HEK293 (cell line): Measurements from ENCODE around the gene TRPC4.

Experiments
- CTCF ChIA-PET: fragments of 350-600 bp; formaldehyde crosslinking; extraction: SDS; loops from one replicate; lab custom pipeline; 2021; ENCODE audit warnings: antibody characterized with exemption; lab: Yijun Ruan, JAX
- POLR2A ChIA-PET: fragments of 300-600 bp; formaldehyde crosslinking; extraction: SDS; loops from one replicate; lab custom pipeline; 2020; ENCODE audit warnings: antibody characterized with exemption, inconsistent platforms; lab: Yijun Ruan, JAX
- H3K27ac ChIP-seq: fragments of 200-500 bp; sonication (Bioruptor generic); 2 replicates; pipeline ENCODE4 v1.5.1; 2014; ENCODE audit warnings: low read depth, low read length, control low read depth, inconsistent platforms; ENCODE audit errors: extremely low read depth
- H3K36me3 ChIP-seq, 2 experiments: fragments of 200-500 bp in 1 of 2; sonication (Bioruptor generic) in 1 of 2; 1 replicate in 1 of 2; 2 replicates in 1 of 2; pipeline ENCODE4 v1.5.1; 2014 to 2017; ENCODE audit warnings: inconsistent platforms in 2 of 2, low read length in 2 of 2; ENCODE audit not compliant: control insufficient read depth in 2 of 2, insufficient read depth in 1 of 2
- H3K4me1 ChIP-seq: fragments of 200-500 bp; sonication (Bioruptor generic); 2 replicates; pipeline ENCODE4 v1.5.1; 2014; ENCODE audit warnings: mild to moderate bottlenecking, low read length, inconsistent platforms; ENCODE audit not compliant: control insufficient read depth, insufficient read depth
- H3K4me3 ChIP-seq: 2 replicates; pipeline ENCODE4 v1.5.1; 2011; ENCODE audit warnings: low read depth, mild to moderate bottlenecking, control low read depth, low read length, moderate library complexity
- H3K9me3 ChIP-seq: fragments of 200-500 bp; sonication (Bioruptor generic); 2 replicates; pipeline ENCODE4 v1.5.1; 2014; ENCODE audit warnings: low read depth, low read length, inconsistent platforms; ENCODE audit not compliant: control insufficient read depth, insufficient read depth
- GLI4 ChIP-seq: fragments of 450-650 bp; formaldehyde crosslinking; IDR thresholded peaks from 2 replicates; pipeline ENCODE4 v1.5.1; 2016; ENCODE audit warnings: missing biosample characterization, missing genetic modification characterization
- HOXA7 ChIP-seq: sonication (generic); formaldehyde crosslinking; IDR thresholded peaks from 2 replicates; pipeline ENCODE4 v1.8.1; 2022; ENCODE audit warnings: missing genetic modification reagents, borderline replicate concordance
- REPIN1 ChIP-seq: fragments of 450-650 bp; formaldehyde crosslinking; IDR thresholded peaks from 2 replicates; pipeline ENCODE4 v1.5.1; 2017; ENCODE audit warnings: missing biosample characterization, missing genetic modification characterization, low read depth
- SETDB1 ChIP-seq: IDR thresholded peaks from one replicate; pipeline ENCODE4 v1.6.1; 2017; ENCODE audit warnings: mild to moderate bottlenecking, low read length, moderate library complexity, mixed read lengths; ENCODE audit not compliant: insufficient read length
- TRIM28 ChIP-seq: IDR thresholded peaks from 2 replicates; pipeline ENCODE4 v1.6.1; 2011; ENCODE audit warnings: low read length, control low read depth, borderline replicate concordance
- TSHZ1 ChIP-seq: fragments of 450-650 bp; formaldehyde crosslinking; IDR thresholded peaks from 2 replicates; pipeline ENCODE4 v1.5.1; 2016; ENCODE audit warnings: missing biosample characterization, missing genetic modification characterization, borderline replicate concordance
- YY2 ChIP-seq: fragments of 450-650 bp; formaldehyde crosslinking; IDR thresholded peaks from 2 replicates; pipeline ENCODE4 v1.5.1; 2016; ENCODE audit warnings: missing biosample characterization, missing genetic modification characterization
- ZBTB1 ChIP-seq: fragments of 450-650 bp; formaldehyde crosslinking; IDR thresholded peaks from 2 replicates; pipeline ENCODE4 v1.5.1; 2016; ENCODE audit warnings: missing biosample characterization, missing genetic modification characterization
- ZBTB20 ChIP-seq: fragments of 450-650 bp; formaldehyde crosslinking; IDR thresholded peaks from 2 replicates; pipeline ENCODE4 v1.5.1; 2016; ENCODE audit warnings: missing biosample characterization, missing genetic modification characterization
- ZBTB44 ChIP-seq: fragments of 450-650 bp; IDR thresholded peaks from 2 replicates; pipeline ENCODE4 v1.5.1; 2018; ENCODE audit warnings: missing biosample characterization, mild to moderate bottlenecking, missing genetic modification characterization
- ZBTB8A ChIP-seq: fragments of 450-650 bp; formaldehyde crosslinking; IDR thresholded peaks from 2 replicates; pipeline ENCODE4 v1.5.1; 2016; ENCODE audit warnings: missing biosample characterization, missing genetic modification characterization
- ZFP3 ChIP-seq: fragments of 450-650 bp; formaldehyde crosslinking; IDR thresholded peaks from 2 replicates; pipeline ENCODE4 v1.5.1; 2016; ENCODE audit warnings: low read depth, missing biosample characterization, missing genetic modification characterization
- ZNF157 ChIP-seq: fragments of 450-650 bp; formaldehyde crosslinking; IDR thresholded peaks from 2 replicates; pipeline ENCODE4 v1.5.1; 2016; ENCODE audit warnings: missing biosample characterization, missing genetic modification characterization
- ZNF174 ChIP-seq: fragments of 450-650 bp; formaldehyde crosslinking; IDR thresholded peaks from 2 replicates; pipeline ENCODE4 v1.5.0; 2017; ENCODE audit warnings: missing biosample characterization, mild to moderate bottlenecking, missing genetic modification characterization
- ZNF221 ChIP-seq: fragments of 450-650 bp; formaldehyde crosslinking; IDR thresholded peaks from 2 replicates; pipeline ENCODE4 v1.5.1; 2017; ENCODE audit warnings: missing biosample characterization, missing genetic modification characterization, borderline replicate concordance
- ZNF239 ChIP-seq: fragments of 450-650 bp; formaldehyde crosslinking; IDR thresholded peaks from 2 replicates; pipeline ENCODE4 v1.5.1; 2016; ENCODE audit warnings: missing biosample characterization, missing genetic modification characterization
- ZNF248 ChIP-seq: fragments of 450-650 bp; formaldehyde crosslinking; IDR thresholded peaks from 2 replicates; pipeline ENCODE4 v1.5.1; 2017; ENCODE audit warnings: missing biosample characterization, missing genetic modification characterization
- ZNF341 ChIP-seq: fragments of 450-650 bp; formaldehyde crosslinking; IDR thresholded peaks from 2 replicates; pipeline ENCODE4; 2016; ENCODE audit warnings: low read depth, missing biosample characterization, missing genetic modification characterization
- ZNF354C ChIP-seq: fragments of 450-650 bp; formaldehyde crosslinking; IDR thresholded peaks from 2 replicates; pipeline ENCODE4 v1.5.1; 2016; ENCODE audit warnings: missing biosample characterization, missing genetic modification characterization, low read depth, borderline replicate concordance
- ZNF37A ChIP-seq: fragments of 450-650 bp; IDR thresholded peaks from 2 replicates; pipeline ENCODE4 v1.5.1; 2018; ENCODE audit warnings: missing biosample characterization, missing genetic modification characterization
- ZNF391 ChIP-seq: fragments of 450-650 bp; formaldehyde crosslinking; IDR thresholded peaks from 2 replicates; pipeline ENCODE4 v1.5.1; 2016; ENCODE audit warnings: low read depth, missing biosample characterization, missing genetic modification characterization, borderline replicate concordance
- ZNF423 ChIP-seq: fragments of 450-650 bp; formaldehyde crosslinking; IDR thresholded peaks from 2 replicates; pipeline ENCODE4 v1.5.1; 2016; ENCODE audit warnings: missing biosample characterization, missing genetic modification characterization
- ZNF48 ChIP-seq: fragments of 450-650 bp; formaldehyde crosslinking; IDR thresholded peaks from 2 replicates; pipeline ENCODE4 v1.5.1; 2016; ENCODE audit warnings: missing biosample characterization, missing genetic modification characterization
- ZNF488 ChIP-seq: fragments of 450-650 bp; formaldehyde crosslinking; IDR thresholded peaks from 2 replicates; pipeline ENCODE4 v1.5.1; 2016; ENCODE audit warnings: missing biosample characterization, missing genetic modification characterization
- ZNF629 ChIP-seq: fragments of 450-650 bp; formaldehyde crosslinking; IDR thresholded peaks from 2 replicates; pipeline ENCODE4 v1.5.1; 2017; ENCODE audit warnings: missing biosample characterization, missing genetic modification characterization
- ZNF639 ChIP-seq: fragments of 450-650 bp; formaldehyde crosslinking; IDR thresholded peaks from 2 replicates; pipeline ENCODE4 v1.5.1; 2016; ENCODE audit warnings: missing biosample characterization, missing genetic modification characterization
- ZNF747 ChIP-seq: fragments of 450-650 bp; formaldehyde crosslinking; IDR thresholded peaks from 2 replicates; pipeline ENCODE4 v1.5.1; 2016; ENCODE audit warnings: missing biosample characterization, missing genetic modification characterization
- ZNF837 ChIP-seq: fragments of 450-650 bp; formaldehyde crosslinking; IDR thresholded peaks from 2 replicates; pipeline ENCODE4 v1.5.1; 2016; ENCODE audit warnings: missing biosample characterization, missing genetic modification characterization

TRPC4 gene

GRCh38 chr13:37669845-37670244 is 199.7 kb downstream of the TRPC4 start:
- TF ChIP-seq ZNF629: no peak
- ChIA-PET CTCF (no interaction called here), POLR2A (no interaction called here)
- no peak overlapping the region for H3K27ac ChIP-seq
- no peak overlapping the region for H3K4me3 ChIP-seq
- no peaks in the 10 kb centered on the region for H3K9me3 ChIP-seq
- no peaks in the 10 kb centered on the region for H3K36me3 ChIP-seq
- no peaks in the 10 kb centered on the region for H3K4me1 ChIP-seq

- ChIA-PET CTCF (no interaction called here), POLR2A (no interaction called here)
- no peak for TF ChIP-seq ZNF391 (tag by site-specific recombination)
- no peak for TF ChIP-seq HOXA7 (CRISPR knock-in tag)
- TF ChIP-seq GLI4 (tag by site-specific recombination): no peak
- no peak for TF ChIP-seq ZNF423 (tag by site-specific recombination)
- no peak for TF ChIP-seq ZNF341 (tag by site-specific recombination)
- TF ChIP-seq ZNF488 (tag by site-specific recombination): no peak
- TF ChIP-seq ZNF48 (tag by site-specific recombination): no peak
- no peak for TF ChIP-seq ZBTB1 (tag by site-specific recombination)
- no peak for TF ChIP-seq ZBTB8A (tag by site-specific recombination)
- TF ChIP-seq ZNF157 (tag by site-specific recombination): no peak
- TF ChIP-seq TRIM28: no peak
- no peak for TF ChIP-seq ZFP3
- no peak for TF ChIP-seq ZNF174 (tag by site-specific recombination)
- no peak for TF ChIP-seq ZBTB20 (tag by site-specific recombination)
- Histone ChIP-seq H3K27ac (no peak overlapping the region), H3K9me3 (no peaks in the 10 kb centered on the region), H3K36me3 (no peaks in the 10 kb centered on the region), H3K4me3 (no peak overlapping the region), H3K4me1 (no peaks in the 10 kb centered on the region)
These were observed 201.9 kb downstream of the TRPC4 start for GRCh38 chr13:37667702-37668101.

GRCh38 chr13:37666036-37666435 is 203.5 kb downstream of the TRPC4 start:
- CTCF ChIA-PET: interaction anchor here (0.5 to 1.0 kb wide), 2 partner anchors 192 to 517 kb away, joined by 3 to 4 read pairs; no protein-coding TSS in a partner anchor
- Histone ChIP-seq H3K4me1 (no peaks in the 10 kb centered on the region), H3K9me3 (no peaks in the 10 kb centered on the region), H3K27ac (no peak overlapping the region), H3K36me3 (no peaks in the 10 kb centered on the region), H3K4me3 (no peak overlapping the region)
- POLR2A ChIA-PET: no interaction called here
- TF ChIP-seq ZNF354C (tag by site-specific recombination): no peak
- TF ChIP-seq SETDB1: no peak
- TF ChIP-seq ZBTB44: no peak
- TF ChIP-seq ZNF221 (tag by site-specific recombination): no peak
- TF ChIP-seq ZNF747 (tag by site-specific recombination): no peak
- no peak for TF ChIP-seq ZNF837 (tag by site-specific recombination)
- TF ChIP-seq ZNF37A (tag by site-specific recombination): no peak
- no peak for TF ChIP-seq TSHZ1 (tag by site-specific recombination)
- TF ChIP-seq ZNF239: no peak
- TF ChIP-seq YY2 (tag by site-specific recombination): no peak
- no peak for TF ChIP-seq REPIN1 (tag by site-specific recombination)
- TF ChIP-seq ZNF639: no peak
- TF ChIP-seq ZNF248: no peak
